ENCODE measurements around the gene ADARB2. TPM values are rescaled to one million over a fixed set of nuclear protein-coding genes. Genes with fewer than 3 reads are reported as not detected.
"Not testable (repeated sequence)": the region's sequence is repeated elsewhere in the genome, so short reads cannot be mapped to it uniquely, and the experiment has no call there.

The ADARB2 gene
- total and polyA plus RNA-seq, 2 donors = 0.66 to 2.5 TPM

GRCh38 chr10:1219874-1220273, 517.5 kb downstream of the ADARB2 start:
- not testable (repeated sequence) for H3K4me3 ChIP-seq (ENCODE audit: low read length in 2 of 2); H3K4me1 ChIP-seq (ENCODE audit: control insufficient read depth in 2 of 2, insufficient read depth in 2 of 2, low read length in 2 of 2); H3K36me3 ChIP-seq (ENCODE audit: control insufficient read depth in 2 of 2, insufficient read depth in 2 of 2, low read length in 1 of 2); DNase-seq (ENCODE audit: low read depth in 6 of 9, low spot score in 9 of 9); H3K27ac ChIP-seq (ENCODE audit: low read depth in 1 of 2, low read length in 1 of 2); H3K9me3 ChIP-seq (ENCODE audit: control insufficient read depth in 2 of 2, insufficient read depth in 1 of 2, low read length in 1 of 2); H3K27me3 ChIP-seq (ENCODE audit: control insufficient read depth in 2 of 2, insufficient read depth in 1 of 2, low read length in 1 of 2)
- WGBS = 0% methylated on average over 1 of the region's 1 CpG

GRCh38 chr10:1217661-1218060, 519.7 kb downstream of the ADARB2 start:
- 94% methylated on average over 9 of the region's 9 CpGs for WGBS
- H3K9me3 ChIP-seq (ENCODE audit: control insufficient read depth in 2 of 2, insufficient read depth in 1 of 2, low read length in 1 of 2) = peaks cover 0 to 6% of the 10 kb centered on the region in 2 donors
- H3K27me3 ChIP-seq (ENCODE audit: control insufficient read depth in 2 of 2, insufficient read depth in 1 of 2, low read length in 1 of 2) = no peaks in the 10 kb centered on the region
- H3K27ac ChIP-seq (ENCODE audit: low read depth in 1 of 2, low read length in 1 of 2) = no peak overlapping the region
- H3K4me1 ChIP-seq (ENCODE audit: control insufficient read depth in 2 of 2, insufficient read depth in 2 of 2, low read length in 2 of 2) = no peaks in the 10 kb centered on the region
- no peaks in the 10 kb centered on the region for H3K36me3 ChIP-seq (ENCODE audit: control insufficient read depth in 2 of 2, insufficient read depth in 2 of 2, low read length in 1 of 2)
- DNase-seq (ENCODE audit: low read depth in 6 of 9, low spot score in 9 of 9) = no peak
- no peak overlapping the region for H3K4me3 ChIP-seq (ENCODE audit: low read length in 2 of 2)

DNA sequence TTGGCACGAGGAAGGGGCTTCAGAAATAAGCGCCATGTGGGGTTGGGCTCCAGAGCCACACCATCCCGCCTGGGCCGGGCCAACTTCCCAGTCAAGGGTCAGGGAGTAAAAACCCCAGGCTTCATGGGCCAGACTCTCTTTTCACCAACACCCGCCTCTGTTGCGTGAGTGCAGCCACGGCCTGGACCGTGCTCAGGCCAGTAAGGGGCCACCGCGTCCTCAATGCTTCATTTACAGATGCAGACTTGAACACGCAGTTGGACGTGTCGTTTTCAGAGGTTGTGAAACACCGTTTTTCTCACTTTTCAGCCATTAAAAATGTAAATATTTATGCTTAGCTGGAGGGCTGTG, 520.1 kb downstream of the ADARB2 start:
- Histone ChIP-seq H3K27ac (ENCODE audit: low read depth in 1 of 2, low read length in 1 of 2) (no peak overlapping the region), H3K36me3 (ENCODE audit: control insufficient read depth in 2 of 2, insufficient read depth in 2 of 2, low read length in 1 of 2) (no peaks in the 10 kb centered on the region), H3K27me3 (ENCODE audit: control insufficient read depth in 2 of 2, insufficient read depth in 1 of 2, low read length in 1 of 2) (no peaks in the 10 kb centered on the region), H3K4me3 (ENCODE audit: low read length in 2 of 2) (no peak overlapping the region), H3K4me1 (ENCODE audit: control insufficient read depth in 2 of 2, insufficient read depth in 2 of 2, low read length in 2 of 2) (no peaks in the 10 kb centered on the region), H3K9me3 (ENCODE audit: control insufficient read depth in 2 of 2, insufficient read depth in 1 of 2, low read length in 1 of 2) (peaks cover 0 to 6% of the 10 kb centered on the region in 2 donors)
- WGBS = 97% methylated on average over 14 of the region's 14 CpGs
- DNase-seq (ENCODE audit: low read depth in 6 of 9, low spot score in 9 of 9) = no peak

GRCh38 chr10:1216574-1217236, 520.6 kb downstream of the ADARB2 start:
- Histone ChIP-seq H3K4me1 (ENCODE audit: control insufficient read depth in 2 of 2, insufficient read depth in 2 of 2, low read length in 2 of 2) (no peaks in the 10 kb centered on the region), H3K9me3 (ENCODE audit: control insufficient read depth in 2 of 2, insufficient read depth in 1 of 2, low read length in 1 of 2) (peaks cover 0 to 6% of the 10 kb centered on the region in 2 donors), H3K27me3 (ENCODE audit: control insufficient read depth in 2 of 2, insufficient read depth in 1 of 2, low read length in 1 of 2) (no peaks in the 10 kb centered on the region), H3K4me3 (ENCODE audit: low read length in 2 of 2) (no peak overlapping the region), H3K36me3 (ENCODE audit: control insufficient read depth in 2 of 2, insufficient read depth in 2 of 2, low read length in 1 of 2) (no peaks in the 10 kb centered on the region), H3K27ac (ENCODE audit: low read depth in 1 of 2, low read length in 1 of 2) (no peak overlapping the region)
- WGBS = 96% methylated on average over 31 of the region's 31 CpGs
- DNase-seq (ENCODE audit: low read depth in 6 of 9, low spot score in 9 of 9) = no peak

GRCh38 chr10:1215862-1216573, 521.3 kb downstream of the ADARB2 start:
- WGBS = 90% methylated on average over 22 of the region's 22 CpGs
- Histone ChIP-seq H3K36me3 (ENCODE audit: control insufficient read depth in 2 of 2, insufficient read depth in 2 of 2, low read length in 1 of 2) (no peaks in the 10 kb centered on the region), H3K9me3 (ENCODE audit: control insufficient read depth in 2 of 2, insufficient read depth in 1 of 2, low read length in 1 of 2) (peaks cover 0 to 6% of the 10 kb centered on the region in 2 donors), H3K4me1 (ENCODE audit: control insufficient read depth in 2 of 2, insufficient read depth in 2 of 2, low read length in 2 of 2) (no peaks in the 10 kb centered on the region), H3K27me3 (ENCODE audit: control insufficient read depth in 2 of 2, insufficient read depth in 1 of 2, low read length in 1 of 2) (no peaks in the 10 kb centered on the region), H3K27ac (ENCODE audit: low read depth in 1 of 2, low read length in 1 of 2) (no peak overlapping the region), H3K4me3 (ENCODE audit: low read length in 2 of 2) (no peak overlapping the region)
- no peak for DNase-seq (ENCODE audit: low read depth in 6 of 9, low spot score in 9 of 9)

GRCh38 chr10:1214882-1215540, 522.3 kb downstream of the ADARB2 start:
- no peaks in the 10 kb centered on the region for H3K36me3 ChIP-seq (ENCODE audit: control insufficient read depth in 2 of 2, insufficient read depth in 2 of 2, low read length in 1 of 2)
- H3K9me3 ChIP-seq (ENCODE audit: control insufficient read depth in 2 of 2, insufficient read depth in 1 of 2, low read length in 1 of 2) = peaks cover 0 to 6% of the 10 kb centered on the region in 2 donors
- H3K27me3 ChIP-seq (ENCODE audit: control insufficient read depth in 2 of 2, insufficient read depth in 1 of 2, low read length in 1 of 2) = no peaks in the 10 kb centered on the region
- 94% methylated on average over 16 of the region's 16 CpGs for WGBS
- H3K4me1 ChIP-seq (ENCODE audit: control insufficient read depth in 2 of 2, insufficient read depth in 2 of 2, low read length in 2 of 2) = no peaks in the 10 kb centered on the region
- H3K4me3 ChIP-seq (ENCODE audit: low read length in 2 of 2) = no peak overlapping the region
- H3K27ac ChIP-seq (ENCODE audit: low read depth in 1 of 2, low read length in 1 of 2) = no peak overlapping the region
- DNase-seq (ENCODE audit: low read depth in 6 of 9, low spot score in 9 of 9) = no peak

DNA sequence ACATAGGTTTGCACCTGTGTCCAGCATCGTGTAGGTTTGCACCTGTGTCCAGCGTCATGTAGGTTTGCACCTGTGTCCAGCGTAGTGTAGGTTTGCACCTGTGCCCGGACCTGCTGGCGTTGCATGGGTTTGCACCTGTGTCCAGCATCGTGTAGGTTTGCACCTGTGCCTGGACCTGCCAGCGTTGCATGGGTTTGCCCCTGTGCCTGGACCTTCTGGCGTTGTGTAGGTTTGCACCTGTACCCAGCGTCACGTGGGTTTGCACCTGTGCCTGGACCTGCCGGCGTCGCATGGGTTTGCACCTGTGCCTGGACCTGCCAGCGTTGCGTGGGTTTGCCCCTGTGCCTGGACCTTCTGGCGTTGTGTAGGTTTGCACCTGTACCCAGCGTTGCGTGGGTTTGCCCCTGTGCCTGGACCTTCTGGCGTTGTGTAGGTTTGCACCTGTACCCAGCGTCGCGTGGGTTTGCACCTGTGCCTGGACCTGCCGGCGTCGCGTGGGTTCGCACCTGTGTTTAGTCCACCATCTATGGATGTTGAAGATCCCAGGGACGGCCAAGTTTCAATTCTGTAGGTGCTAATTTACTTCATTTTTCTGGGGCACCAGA, 523.2 kb downstream of the ADARB2 start:
- Histone ChIP-seq H3K9me3 (ENCODE audit: control insufficient read depth in 2 of 2, insufficient read depth in 1 of 2, low read length in 1 of 2) (peaks cover 2 to 6% of the 10 kb centered on the region in 2 donors), H3K4me1 (ENCODE audit: control insufficient read depth in 2 of 2, insufficient read depth in 2 of 2, low read length in 2 of 2) (no peaks in the 10 kb centered on the region), H3K27ac (ENCODE audit: low read depth in 1 of 2, low read length in 1 of 2) (no peak overlapping the region), H3K36me3 (ENCODE audit: control insufficient read depth in 2 of 2, insufficient read depth in 2 of 2, low read length in 1 of 2) (no peaks in the 10 kb centered on the region), H3K4me3 (ENCODE audit: low read length in 2 of 2) (no peak overlapping the region), H3K27me3 (ENCODE audit: control insufficient read depth in 2 of 2, insufficient read depth in 1 of 2, low read length in 1 of 2) (no peaks in the 10 kb centered on the region)
- DNase-seq (ENCODE audit: low read depth in 6 of 9, low spot score in 9 of 9) = no peak
- WGBS = 92% methylated on average over 28 of the region's 28 CpGs

GRCh38 chr10:1213252-1214070, 523.9 kb downstream of the ADARB2 start:
- peaks cover 2 to 6% of the 10 kb centered on the region in 2 donors for H3K9me3 ChIP-seq (ENCODE audit: control insufficient read depth in 2 of 2, insufficient read depth in 1 of 2, low read length in 1 of 2)
- H3K4me3 ChIP-seq (ENCODE audit: low read length in 2 of 2) = no peak overlapping the region
- no peak overlapping the region for H3K27ac ChIP-seq (ENCODE audit: low read depth in 1 of 2, low read length in 1 of 2)
- no peaks in the 10 kb centered on the region for H3K27me3 ChIP-seq (ENCODE audit: control insufficient read depth in 2 of 2, insufficient read depth in 1 of 2, low read length in 1 of 2)
- DNase-seq (ENCODE audit: low read depth in 6 of 9, low spot score in 9 of 9) = no peak
- no peaks in the 10 kb centered on the region for H3K4me1 ChIP-seq (ENCODE audit: control insufficient read depth in 2 of 2, insufficient read depth in 2 of 2, low read length in 2 of 2)
- H3K36me3 ChIP-seq (ENCODE audit: control insufficient read depth in 2 of 2, insufficient read depth in 2 of 2, low read length in 1 of 2) = no peaks in the 10 kb centered on the region
- WGBS = 93% methylated on average over 21 of the region's 21 CpGs

Data from thymus (tissue), 11 donors.